ENCODE measurements around the gene TMEM40. TPM values are rescaled to one million over a fixed set of nuclear protein-coding genes. Genes with fewer than 3 reads are reported as not detected.

TMEM40 gene
- total and polyA plus RNA-seq, 9 of the 15 experiments (the other 6 are each of a cell fraction or from before 2014, with no cell fraction given), result 0.11 to 0.31 (median 0.14) TPM; not detected in 6

DNA sequence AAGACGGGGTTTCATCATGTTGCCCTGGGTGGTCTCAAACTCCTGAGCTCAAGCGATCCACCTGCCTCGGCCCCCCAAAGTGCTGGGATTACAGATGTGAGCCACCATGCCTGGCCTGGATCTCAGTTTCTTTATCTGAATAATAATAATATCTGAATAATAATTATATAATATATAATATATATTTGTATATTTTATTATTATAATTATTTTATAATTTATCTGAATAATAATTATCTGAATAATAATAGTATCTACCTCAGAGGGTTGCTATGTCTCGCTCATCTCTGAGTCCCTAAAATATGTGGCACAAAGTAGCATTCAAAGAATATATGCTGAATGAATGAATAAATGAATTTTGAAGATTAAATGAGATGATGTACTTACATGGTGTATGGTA lies 44.8 kb downstream of the TMEM40 start (continued):
- TF ChIP-seq, protein P1, sequence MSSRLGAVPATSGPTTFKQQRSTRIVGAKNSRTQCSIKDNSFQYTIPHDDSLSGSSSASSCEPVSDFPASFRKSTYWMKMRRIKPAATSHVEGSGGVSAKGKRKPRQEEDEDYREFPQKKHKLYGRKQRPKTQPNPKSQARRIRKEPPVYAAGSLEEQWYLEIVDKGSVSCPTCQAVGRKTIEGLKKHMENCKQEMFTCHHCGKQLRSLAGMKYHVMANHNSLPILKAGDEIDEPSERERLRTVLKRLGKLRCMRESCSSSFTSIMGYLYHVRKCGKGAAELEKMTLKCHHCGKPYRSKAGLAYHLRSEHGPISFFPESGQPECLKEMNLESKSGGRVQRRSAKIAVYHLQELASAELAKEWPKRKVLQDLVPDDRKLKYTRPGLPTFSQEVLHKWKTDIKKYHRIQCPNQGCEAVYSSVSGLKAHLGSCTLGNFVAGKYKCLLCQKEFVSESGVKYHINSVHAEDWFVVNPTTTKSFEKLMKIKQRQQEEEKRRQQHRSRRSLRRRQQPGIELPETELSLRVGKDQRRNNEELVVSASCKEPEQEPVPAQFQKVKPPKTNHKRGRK (tag; IDR thresholded peaks at IDR 0.05), result no peak
- no peak for TF ChIP-seq ZBTB1 (CRISPR knock-in tag; IDR thresholded peaks at IDR 0.05; ENCODE audit: borderline replicate concordance, low read depth)
- TF ChIP-seq ILK (tag; IDR thresholded peaks at IDR 0.05; ENCODE audit: borderline replicate concordance, low read depth), result no peak
- TF ChIP-seq, protein P2, sequence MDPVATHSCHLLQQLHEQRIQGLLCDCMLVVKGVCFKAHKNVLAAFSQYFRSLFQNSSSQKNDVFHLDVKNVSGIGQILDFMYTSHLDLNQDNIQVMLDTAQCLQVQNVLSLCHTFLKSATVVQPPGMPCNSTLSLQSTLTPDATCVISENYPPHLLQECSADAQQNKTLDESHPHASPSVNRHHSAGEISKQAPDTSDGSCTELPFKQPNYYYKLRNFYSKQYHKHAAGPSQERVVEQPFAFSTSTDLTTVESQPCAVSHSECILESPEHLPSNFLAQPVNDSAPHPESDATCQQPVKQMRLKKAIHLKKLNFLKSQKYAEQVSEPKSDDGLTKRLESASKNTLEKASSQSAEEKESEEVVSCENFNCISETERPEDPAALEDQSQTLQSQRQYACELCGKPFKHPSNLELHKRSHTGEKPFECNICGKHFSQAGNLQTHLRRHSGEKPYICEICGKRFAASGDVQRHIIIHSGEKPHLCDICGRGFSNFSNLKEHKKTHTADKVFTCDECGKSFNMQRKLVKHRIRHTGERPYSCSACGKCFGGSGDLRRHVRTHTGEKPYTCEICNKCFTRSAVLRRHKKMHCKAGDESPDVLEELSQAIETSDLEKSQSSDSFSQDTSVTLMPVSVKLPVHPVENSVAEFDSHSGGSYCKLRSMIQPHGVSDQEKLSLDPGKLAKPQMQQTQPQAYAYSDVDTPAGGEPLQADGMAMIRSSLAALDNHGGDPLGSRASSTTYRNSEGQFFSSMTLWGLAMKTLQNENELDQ (CRISPR knock-in tag; IDR thresholded peaks at IDR 0.05; ENCODE audit: borderline replicate concordance), result no peak
- no peak for TF ChIP-seq SMARCA4 (IDR thresholded peaks at IDR 0.05)

DNA sequence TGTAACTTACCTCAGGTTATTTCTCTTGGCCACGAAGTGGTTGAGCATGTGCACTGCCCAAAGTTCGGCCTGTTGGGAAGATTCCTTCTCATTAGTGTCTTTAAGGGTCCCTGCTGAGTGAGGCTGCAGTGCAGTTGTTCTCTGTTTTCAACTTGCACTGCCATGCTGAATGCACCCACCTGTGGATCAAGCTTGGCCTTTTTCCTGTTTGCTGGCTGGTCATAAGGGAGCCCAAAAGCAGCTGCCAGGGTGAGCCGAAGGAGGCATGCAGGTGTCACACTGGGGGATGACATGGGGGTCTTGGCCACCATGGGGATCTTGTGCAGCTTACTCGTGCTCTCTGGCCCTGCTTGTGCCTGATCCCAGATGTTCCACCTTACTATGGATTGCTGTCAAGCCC lies 49.0 kb downstream of the TMEM40 start:
- no peaks in the 10 kb centered on the region for H3K36me3 ChIP-seq (ENCODE audit: control insufficient read depth, insufficient read depth, low read length)
- H4K20me1 ChIP-seq (replicated peaks; ENCODE audit: control insufficient read depth, insufficient read depth, low read length), result no peaks in the 10 kb centered on the region
- no peaks in the 10 kb centered on the region for H3K9me1 ChIP-seq (ENCODE audit: control insufficient read depth, insufficient read depth, low read length)
- H3K79me2 ChIP-seq (ENCODE audit: control insufficient read depth, insufficient read depth, low read length), result no peaks in the 10 kb centered on the region
- in situ Hi-C loops (cut with MboI) (no loop called here), intact Hi-C loops (cut with micrococcal nuclease) (no loop called here)
- 1% methylated on average over 4 of the region's 4 CpGs for WGBS (ENCODE audit: insufficient coverage, low coverage, missing lambda C conversion rate)
- peak overlapping the region in 1 of 2 experiments; percentile 47; a peak in 1 of 4 replicates for H3K9ac ChIP-seq (ENCODE audit: insufficient read depth in 1 of 2, low read depth in 2 of 2, low read length in 2 of 2)
- H3K9me3 ChIP-seq (replicated peaks; ENCODE audit: control insufficient read depth, insufficient read depth, low read depth, low read length), result no peaks in the 10 kb centered on the region
- ChIA-PET POLR2A (interaction anchor here (1.2 to 2.1 kb wide), 3 partner anchors 9 to 132 kb away, joined by 3 to 9 read pairs (median 6); no protein-coding TSS in a partner anchor), CTCF (ENCODE audit: low intra/inter-chr PET ratio) (no interaction called here)
- peak in 1 of 4 experiments; percentile 4 for DNase-seq (ENCODE audit: extremely low read depth in 1 of 4, low spot score in 3 of 4)
- no peak overlapping the region for H3K4me3 ChIP-seq
- no TSS peak for BruUV-seq (replicated peaks)
- H3K4me2 ChIP-seq (ENCODE audit: insufficient read depth, low read length), result no peak overlapping the region
- no peaks in the 10 kb centered on the region for H3K4me1 ChIP-seq (replicated peaks in 1 of 2; ENCODE audit: control insufficient read depth in 2 of 2, insufficient read depth in 2 of 2, low read length in 2 of 2)
- H3K27ac ChIP-seq (ENCODE audit: extremely low read depth, low read depth, low read length), result no peak overlapping the region
- FAIRE-seq, result no peak
- no peak overlapping the region for H2AFZ ChIP-seq (ENCODE audit: low read depth, low read length)
- ATAC-seq, result no peak
- peaks cover 19 to 36% of the 10 kb centered on the region in 2 experiments for H3K27me3 ChIP-seq (ENCODE audit: control insufficient read depth in 2 of 2, insufficient read depth in 2 of 2, low read length in 2 of 2)
- TF ChIP-seq SREBF2 (CRISPR knock-in tag; IDR thresholded peaks at IDR 0.05) (no peak), NFE2L1 (tag; IDR thresholded peaks at IDR 0.05; ENCODE audit: borderline replicate concordance, low read depth) (no peak), HNRNPLL (IDR thresholded peaks at IDR 0.05; ENCODE audit: low read depth, low read length, poor library complexity, severe bottlenecking) (no peak), FUS (optimal IDR thresholded peaks at IDR 0.05; ENCODE audit: low read depth, low read length) (no peak), PHF20 (IDR thresholded peaks at IDR 0.05; ENCODE audit: partially characterized antibody) (no peak), ZNF274 (IDR thresholded peaks at IDR 0.05; ENCODE audit: borderline replicate concordance, low read depth, low read length) (no peak)
- TF ChIP-seq, protein P3, sequence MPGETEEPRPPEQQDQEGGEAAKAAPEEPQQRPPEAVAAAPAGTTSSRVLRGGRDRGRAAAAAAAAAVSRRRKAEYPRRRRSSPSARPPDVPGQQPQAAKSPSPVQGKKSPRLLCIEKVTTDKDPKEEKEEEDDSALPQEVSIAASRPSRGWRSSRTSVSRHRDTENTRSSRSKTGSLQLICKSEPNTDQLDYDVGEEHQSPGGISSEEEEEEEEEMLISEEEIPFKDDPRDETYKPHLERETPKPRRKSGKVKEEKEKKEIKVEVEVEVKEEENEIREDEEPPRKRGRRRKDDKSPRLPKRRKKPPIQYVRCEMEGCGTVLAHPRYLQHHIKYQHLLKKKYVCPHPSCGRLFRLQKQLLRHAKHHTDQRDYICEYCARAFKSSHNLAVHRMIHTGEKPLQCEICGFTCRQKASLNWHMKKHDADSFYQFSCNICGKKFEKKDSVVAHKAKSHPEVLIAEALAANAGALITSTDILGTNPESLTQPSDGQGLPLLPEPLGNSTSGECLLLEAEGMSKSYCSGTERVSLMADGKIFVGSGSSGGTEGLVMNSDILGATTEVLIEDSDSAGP (CRISPR knock-in tag; IDR thresholded peaks at IDR 0.05), result no peak
- TF ChIP-seq, protein P4, sequence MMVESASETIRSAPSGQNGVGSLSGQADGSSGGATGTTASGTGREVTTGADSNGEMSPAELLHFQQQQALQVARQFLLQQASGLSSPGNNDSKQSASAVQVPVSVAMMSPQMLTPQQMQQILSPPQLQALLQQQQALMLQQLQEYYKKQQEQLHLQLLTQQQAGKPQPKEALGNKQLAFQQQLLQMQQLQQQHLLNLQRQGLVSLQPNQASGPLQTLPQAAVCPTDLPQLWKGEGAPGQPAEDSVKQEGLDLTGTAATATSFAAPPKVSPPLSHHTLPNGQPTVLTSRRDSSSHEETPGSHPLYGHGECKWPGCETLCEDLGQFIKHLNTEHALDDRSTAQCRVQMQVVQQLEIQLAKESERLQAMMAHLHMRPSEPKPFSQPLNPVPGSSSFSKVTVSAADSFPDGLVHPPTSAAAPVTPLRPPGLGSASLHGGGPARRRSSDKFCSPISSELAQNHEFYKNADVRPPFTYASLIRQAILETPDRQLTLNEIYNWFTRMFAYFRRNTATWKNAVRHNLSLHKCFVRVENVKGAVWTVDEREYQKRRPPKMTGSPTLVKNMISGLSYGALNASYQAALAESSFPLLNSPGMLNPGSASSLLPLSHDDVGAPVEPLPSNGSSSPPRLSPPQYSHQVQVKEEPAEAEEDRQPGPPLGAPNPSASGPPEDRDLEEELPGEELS (CRISPR knock-in tag; IDR thresholded peaks at IDR 0.05; ENCODE audit: borderline replicate concordance), result no peak
